ENCODE results near the gene AARSD1.
"Not testable (repeated sequence)": the region's sequence is repeated elsewhere in the genome, so short reads cannot be mapped to it uniquely, and the experiment has no call there.

The AARSD1 gene

DNA sequence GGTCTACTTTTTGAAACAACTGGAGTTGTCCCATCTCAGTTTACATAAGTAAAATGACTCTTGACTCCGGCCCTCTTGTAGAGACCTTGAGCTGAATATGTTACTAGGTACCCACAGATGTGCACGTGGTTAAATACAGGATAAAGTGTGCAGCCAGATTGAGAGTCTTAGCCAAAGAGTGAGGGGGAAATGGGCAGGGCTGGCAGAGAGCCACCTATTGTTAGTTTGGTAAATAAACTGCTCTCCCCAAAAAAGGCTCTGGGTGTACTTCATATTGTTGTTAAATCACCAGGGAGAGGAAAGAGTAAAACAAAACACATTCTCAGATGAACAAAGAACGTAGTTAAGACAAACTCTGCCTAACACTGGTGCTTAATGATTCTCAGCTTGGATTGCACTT is 43.3 kb downstream of the AARSD1 start:
- no peak for DNase-seq (ENCODE audit: extremely low read depth, low read depth)
- TF ChIP-seq, protein P1, sequence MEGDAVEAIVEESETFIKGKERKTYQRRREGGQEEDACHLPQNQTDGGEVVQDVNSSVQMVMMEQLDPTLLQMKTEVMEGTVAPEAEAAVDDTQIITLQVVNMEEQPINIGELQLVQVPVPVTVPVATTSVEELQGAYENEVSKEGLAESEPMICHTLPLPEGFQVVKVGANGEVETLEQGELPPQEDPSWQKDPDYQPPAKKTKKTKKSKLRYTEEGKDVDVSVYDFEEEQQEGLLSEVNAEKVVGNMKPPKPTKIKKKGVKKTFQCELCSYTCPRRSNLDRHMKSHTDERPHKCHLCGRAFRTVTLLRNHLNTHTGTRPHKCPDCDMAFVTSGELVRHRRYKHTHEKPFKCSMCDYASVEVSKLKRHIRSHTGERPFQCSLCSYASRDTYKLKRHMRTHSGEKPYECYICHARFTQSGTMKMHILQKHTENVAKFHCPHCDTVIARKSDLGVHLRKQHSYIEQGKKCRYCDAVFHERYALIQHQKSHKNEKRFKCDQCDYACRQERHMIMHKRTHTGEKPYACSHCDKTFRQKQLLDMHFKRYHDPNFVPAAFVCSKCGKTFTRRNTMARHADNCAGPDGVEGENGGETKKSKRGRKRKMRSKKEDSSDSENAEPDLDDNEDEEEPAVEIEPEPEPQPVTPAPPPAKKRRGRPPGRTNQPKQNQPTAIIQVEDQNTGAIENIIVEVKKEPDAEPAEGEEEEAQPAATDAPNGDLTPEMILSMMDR (IDR thresholded peaks at IDR 0.05; ENCODE audit: low read depth, low read length) = no peak

DNA sequence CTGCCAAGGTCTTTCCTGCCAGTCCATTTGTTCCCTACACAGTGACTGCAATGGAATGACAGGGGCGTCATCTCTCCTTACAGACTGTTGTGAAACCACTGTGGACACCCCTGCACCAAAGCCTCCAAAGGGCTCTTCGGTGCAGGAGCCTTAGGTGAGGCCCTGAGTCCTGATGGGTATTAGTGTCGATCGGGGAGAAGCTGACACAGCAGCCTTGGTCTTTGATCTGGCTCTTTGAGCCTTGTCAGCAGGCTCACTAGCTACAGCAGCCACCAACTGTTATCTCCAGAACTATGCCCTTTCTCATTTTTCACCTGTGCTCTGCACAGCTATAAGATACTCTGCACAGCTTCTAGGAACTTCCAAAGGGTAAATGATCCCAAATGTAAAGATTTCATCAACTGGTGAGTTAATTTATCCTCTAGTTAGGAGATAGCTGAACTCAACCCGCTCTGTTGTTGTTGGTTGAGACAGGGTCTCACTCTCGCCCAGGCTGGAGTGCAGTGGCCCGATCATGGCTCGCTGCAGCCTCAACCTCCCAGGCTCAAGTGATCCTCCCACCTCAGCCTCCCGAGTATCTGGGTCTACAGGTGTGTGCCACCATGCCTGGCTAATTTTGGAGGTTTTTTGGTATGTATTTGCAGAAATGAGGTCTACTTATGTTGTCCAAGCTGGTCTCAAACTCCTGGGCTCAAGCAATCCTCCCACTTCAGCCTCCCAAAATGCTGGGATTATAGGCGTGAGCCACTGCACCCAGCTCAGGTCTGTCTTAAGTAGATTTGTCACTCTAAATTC is 44.0 kb downstream of the AARSD1 start:
- TF ChIP-seq, protein P1 (IDR thresholded peaks at IDR 0.05; ENCODE audit: low read depth, low read length) = no peak
- no peak for DNase-seq (ENCODE audit: extremely low read depth, low read depth)

DNA sequence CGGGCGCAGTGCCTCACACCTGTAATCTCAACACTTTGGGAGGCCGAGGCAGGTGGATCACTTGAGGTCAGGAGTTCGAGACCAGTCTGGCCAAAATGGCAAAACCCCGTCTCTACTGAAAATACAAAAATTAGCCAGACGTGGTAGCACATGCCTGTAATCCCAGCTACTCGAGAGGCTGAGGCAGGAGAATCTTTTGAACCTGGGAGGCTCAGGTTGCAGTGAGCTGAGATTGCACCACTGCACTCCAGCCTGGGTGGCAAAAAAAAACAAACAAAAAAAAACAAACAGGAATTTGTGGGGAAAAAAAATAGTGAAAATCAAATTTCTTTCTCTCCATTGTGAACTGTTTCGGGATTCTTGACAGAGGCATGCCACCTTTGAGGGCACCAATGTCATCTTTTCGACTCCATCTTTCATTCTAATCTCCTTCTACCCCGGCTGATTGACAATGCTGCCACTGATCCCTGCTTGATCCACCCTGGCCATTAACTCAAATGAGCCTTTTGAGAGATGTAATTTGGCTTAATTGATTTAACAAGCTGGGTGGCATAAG is 44.7 kb downstream of the AARSD1 start:
- DNase-seq (ENCODE audit: extremely low read depth, low read depth) = not testable (repeated sequence)

DNA sequence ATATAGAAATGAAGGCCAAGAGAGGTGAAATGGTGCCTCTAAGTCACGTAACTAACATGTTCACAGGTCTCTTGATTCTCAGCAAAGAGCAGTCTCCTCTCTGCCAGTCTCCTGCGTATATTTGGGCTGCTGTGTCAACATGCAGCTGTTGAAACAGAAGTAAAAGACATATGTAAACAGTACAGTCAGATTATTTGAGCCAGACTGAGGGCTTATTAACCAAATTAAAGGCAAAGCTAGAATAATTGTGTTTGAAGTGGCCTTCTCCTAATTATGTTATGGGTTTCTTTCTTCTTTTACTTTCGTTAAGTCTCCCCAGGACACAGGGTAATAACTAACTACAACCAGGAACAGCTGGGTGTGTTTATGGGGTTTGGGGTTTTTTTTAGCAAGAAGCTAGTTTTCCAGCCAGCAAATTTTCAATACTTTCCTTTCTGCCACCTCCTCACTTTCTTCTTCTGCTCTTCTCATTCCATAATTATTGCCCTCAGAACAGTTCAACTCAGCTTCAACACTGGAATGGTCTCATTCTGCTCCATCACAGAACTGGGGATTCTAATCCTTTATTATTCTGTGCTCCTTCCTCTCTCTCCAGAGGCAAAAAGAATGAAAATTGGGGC is 45.2 kb downstream of the AARSD1 start:
- TF ChIP-seq, protein P1 (IDR thresholded peaks at IDR 0.05; ENCODE audit: low read depth, low read length) = no peak

DNA sequence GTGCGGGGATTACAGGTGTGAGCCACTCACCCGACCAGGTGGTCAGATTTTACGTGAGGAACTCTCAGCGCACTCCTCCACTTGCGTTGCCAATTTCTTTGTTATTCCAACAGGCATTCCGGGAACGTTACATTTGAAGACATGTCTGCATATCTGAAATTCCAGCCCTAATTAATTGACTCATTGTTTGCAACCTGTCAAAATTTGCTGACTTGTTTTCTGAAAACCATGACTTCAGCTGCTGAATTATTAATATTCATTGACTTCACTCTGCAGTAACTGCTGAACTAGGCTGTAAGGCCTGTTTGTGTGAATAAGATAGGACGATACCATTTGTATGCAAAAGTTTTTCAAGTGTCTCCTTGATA is 47.0 kb downstream of the AARSD1 start:
- no peak for DNase-seq (ENCODE audit: extremely low read depth, low read depth)
- TF ChIP-seq, protein P1 (IDR thresholded peaks at IDR 0.05; ENCODE audit: low read depth, low read length) = no peak

More for the DNA sequence above, 45.2 kb downstream of the AARSD1 start:
- DNase-seq (ENCODE audit: extremely low read depth, low read depth) = no peak

DNA sequence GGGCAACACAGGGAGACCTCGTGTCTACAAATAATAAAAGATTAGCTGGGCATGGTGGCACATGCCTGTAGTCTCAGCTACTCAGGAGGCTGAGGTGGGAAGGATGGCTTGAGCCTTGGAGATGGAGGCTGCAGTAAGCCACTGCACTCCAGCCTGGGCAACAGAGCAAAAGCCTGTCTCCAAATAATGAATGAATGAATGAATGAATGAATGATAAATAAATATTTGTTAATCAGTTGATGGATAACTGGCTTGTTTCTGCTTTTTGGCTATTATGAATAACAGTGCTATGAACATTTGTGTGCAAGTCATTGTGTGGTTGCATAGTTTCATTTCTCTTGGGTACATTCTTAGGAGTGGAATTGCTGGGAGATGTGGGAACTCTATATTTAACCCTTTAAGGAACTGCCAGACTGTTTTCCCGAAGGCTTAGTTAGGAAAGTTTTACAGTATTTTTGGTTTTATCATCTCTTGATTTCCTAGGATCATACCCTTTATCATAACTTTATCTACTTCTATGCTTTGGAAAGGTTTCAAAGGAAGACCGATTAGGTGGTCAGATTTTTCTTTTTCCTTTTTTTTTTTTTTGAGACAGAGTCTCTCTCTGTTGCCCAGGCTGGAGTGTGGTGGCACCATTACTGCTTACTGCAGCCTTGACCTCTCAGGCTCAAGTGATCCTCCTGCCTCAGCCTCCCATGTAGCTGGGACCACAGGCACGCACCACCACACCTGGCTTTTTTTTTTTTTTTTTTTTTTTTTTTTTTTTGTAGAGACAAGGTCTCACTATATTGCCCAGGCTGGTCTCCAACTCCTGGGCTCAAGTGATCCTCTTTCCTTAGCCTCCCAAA is 47.6 kb downstream of the AARSD1 start:
- not testable (repeated sequence) for DNase-seq (ENCODE audit: extremely low read depth, low read depth)

DNA sequence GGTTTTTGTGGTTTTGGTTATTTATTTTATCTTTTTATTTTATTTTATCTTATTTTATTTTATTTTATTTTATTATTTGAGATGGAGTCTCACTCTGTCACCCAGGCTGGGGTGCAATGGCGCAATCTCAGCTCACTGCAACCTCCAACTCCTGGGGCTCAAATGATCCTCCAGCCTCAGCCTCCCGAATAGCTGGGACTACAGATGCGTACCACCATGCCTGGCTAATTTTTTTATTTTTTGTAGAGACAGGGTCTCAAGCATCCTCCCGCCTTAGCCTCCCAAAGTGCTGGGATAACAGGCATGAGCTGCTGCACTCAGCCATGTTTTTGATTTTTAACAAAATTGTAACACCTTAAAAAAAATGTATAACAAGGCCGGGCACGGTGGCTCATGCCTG is 49.0 kb downstream of the AARSD1 start:
- not testable (repeated sequence) for DNase-seq (ENCODE audit: extremely low read depth, low read depth)

DNA sequence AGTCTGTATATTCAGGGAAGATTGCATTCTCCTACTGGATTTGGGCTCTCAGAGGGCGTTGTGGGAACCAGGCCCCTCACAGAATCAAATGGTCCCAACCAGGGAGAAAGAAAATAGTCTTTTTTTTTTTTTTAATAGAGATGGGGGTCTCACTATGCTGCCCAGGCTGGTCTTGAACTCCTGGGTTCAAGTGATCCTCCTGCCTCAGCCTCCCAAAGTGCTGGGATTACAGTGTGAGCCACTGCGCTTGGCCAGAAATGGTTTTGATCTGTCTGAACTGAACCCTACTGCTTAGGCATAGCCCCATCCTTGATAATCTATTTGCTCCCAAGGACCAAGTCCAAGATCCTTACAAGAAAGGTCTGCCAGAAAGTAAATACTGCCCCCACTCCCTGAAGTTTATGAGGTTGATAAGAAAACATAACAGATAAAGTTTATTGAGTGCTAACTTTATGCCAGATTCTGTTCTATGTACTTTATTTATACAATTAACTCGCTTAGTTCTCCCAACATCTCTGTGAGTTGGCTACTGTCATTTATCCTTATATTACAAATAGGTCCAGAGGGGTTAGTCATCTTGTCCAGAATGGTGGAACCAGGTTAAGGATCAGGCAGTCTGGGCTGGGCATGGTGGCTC is 50.2 kb downstream of the AARSD1 start:
- TF ChIP-seq, protein P1 (IDR thresholded peaks at IDR 0.05; ENCODE audit: low read depth, low read length) = no peak
- DNase-seq (ENCODE audit: extremely low read depth, low read depth) = no peak

All from AG09319 (cell line).